Caki2 (cell line): ENCODE results near the gene MYO16. TPM values are rescaled to one million over a fixed set of nuclear protein-coding genes. Genes with fewer than 3 reads are reported as not detected.
"Not testable (repeated sequence)": the region's sequence is repeated elsewhere in the genome, so short reads cannot be mapped to it uniquely, and the experiment has no call there.

ENCODE experiments used
- DNase-seq: peaks from one replicate; pipeline ENCODE4 v3.0.0-alpha.2; 2015; ENCODE audit warnings: low read depth
- in situ Hi-C: cut with HindIII; loops from 2 replicates; pipeline ENCODE4 v1.10.0; 2016; ENCODE audit warnings: low sequenced_read_pairs, low pct_unique_long_range_greater_than_20kb, mixed read lengths
- total RNA-seq: library from RNA; depleted of rRNA; stranded (reverse); fragments of >200 nt; shearing (Covaris generic); gene quantifications from 2 replicates; pipeline ENCODE4 v1.2.3, GENCODE V29; 2014; ENCODE audit warnings: low replicate concordance

The MYO16 gene
- total RNA-seq, 1 experiment from 2014 or later = 0.14 TPM

DNA sequence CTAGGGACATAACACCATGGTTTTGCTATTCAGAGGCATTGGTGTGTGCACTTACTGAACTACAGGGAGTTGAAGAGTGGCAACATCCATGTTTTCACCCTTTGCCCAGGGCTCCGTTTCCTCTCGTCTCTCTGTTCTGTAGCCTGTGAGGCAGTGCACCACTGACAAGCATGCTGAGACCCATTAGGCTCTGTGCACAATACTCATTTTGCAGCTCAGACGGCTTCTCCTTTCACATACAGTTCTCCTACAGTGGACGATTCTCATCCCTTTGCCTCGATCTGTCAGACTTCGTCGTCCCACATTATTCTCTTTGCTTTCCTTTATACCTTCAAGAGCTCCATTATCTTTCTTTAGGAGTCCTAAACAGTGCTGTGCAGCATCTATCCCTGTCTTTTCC is 403.7 kb downstream of the MYO16 start:
- in situ Hi-C loops = no loop called here
- DNase-seq = no peak

DNA sequence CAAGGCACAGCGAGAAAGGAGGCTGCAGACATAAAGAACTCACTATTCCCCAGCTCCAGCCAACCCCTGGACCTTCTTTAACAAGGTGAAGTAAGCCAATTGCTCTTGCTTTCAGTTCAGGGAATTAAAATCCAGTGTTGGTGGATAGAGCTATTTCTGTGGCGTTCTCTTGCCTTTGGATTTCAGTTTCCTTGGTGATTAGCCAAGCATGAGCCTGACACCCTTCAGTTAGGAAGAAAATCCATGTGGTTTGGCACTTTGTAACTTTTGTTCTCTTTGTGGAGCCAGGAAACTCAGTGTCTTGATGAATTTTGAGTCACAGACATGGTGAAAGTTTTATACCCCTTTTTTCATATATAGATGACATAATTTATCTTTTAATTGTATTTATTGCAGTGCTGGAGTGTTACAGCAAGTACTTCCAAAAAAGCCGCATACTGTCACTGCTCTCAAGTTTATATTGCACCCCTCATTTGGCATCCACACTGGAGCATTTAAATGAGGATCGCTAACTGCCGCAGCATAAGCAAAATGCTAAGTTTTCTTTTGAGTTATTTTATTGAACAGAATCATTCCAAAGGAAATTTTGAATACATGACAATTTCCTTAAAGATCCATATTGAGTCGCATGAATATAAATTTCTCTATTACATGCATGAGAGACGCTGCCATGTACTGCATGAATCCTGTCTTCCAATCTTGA is 406.8 kb downstream of the MYO16 start:
- in situ Hi-C loops = no loop called here
- DNase-seq = no peak

DNA sequence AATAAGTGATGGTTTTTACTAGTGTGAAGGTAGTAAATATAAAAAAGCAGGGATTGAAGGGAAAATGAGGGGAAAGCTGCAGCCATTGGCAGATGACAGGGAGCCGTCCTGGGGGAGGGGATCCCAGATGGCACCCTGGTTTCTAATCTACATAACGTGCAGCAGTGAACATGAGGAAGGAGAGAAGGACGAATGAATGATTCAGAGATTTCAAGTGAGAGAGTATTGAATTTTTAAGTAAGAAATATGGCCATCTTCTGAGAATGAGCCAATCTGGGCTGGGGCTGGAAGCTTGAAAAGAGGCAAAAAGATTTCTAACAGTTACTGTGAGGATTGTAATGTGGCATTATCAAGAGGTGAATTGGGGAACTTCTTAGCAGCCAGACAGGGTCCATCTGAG is 414.2 kb downstream of the MYO16 start:
- DNase-seq = no peak
- in situ Hi-C loops = no loop called here

DNA sequence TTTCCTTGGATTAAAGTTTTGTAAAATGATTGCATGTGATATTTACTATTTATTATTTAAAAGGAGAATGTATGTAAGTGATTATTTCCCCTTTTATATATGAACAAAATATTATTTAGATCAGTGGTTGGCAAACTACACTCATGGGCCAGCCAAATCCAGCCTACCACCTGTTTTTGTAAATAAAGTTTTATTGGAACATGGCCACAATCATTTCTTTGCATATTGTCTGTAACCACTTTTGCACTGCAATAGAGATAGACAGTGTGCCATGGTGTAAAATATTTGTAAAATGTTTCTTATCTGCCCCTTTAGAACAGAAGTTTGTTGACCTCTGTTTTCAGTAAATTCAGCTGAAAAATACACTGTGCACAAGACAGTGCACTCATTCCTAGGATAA is 426.4 kb downstream of the MYO16 start:
- no peak for DNase-seq
- in situ Hi-C loops = no loop called here

GRCh38 chr13:109058087-109058486 is 428.7 kb downstream of the MYO16 start:
- in situ Hi-C loops = no loop called here
- DNase-seq = no peak

- DNase-seq = no peak
- in situ Hi-C loops = no loop called here
These were observed 443.1 kb downstream of the MYO16 start for GRCh38 chr13:109072505-109072904.

DNA sequence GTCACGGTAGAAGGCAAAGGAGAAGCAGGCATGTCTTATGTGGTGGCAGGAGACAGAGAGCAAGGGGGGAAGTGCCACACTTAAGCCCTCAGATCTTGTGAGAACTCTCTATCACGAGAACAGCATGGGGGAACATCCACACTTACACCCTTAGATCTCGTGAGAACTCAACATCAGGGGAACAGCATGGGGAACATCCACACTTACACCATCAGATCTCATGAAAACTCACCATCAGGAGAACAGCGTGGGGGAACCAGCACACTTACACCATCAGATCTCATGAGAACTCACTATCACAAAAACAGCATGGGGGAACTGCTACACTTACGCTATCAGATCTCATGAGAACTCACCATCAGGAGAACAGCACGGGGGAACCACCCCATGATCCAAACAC is 445.0 kb downstream of the MYO16 start:
- in situ Hi-C loops = no loop called here
- DNase-seq = no peak

- in situ Hi-C loops = no loop called here
- no peak for DNase-seq
These were observed 445.4 kb downstream of the MYO16 start for GRCh38 chr13:109074853-109075252.

DNA sequence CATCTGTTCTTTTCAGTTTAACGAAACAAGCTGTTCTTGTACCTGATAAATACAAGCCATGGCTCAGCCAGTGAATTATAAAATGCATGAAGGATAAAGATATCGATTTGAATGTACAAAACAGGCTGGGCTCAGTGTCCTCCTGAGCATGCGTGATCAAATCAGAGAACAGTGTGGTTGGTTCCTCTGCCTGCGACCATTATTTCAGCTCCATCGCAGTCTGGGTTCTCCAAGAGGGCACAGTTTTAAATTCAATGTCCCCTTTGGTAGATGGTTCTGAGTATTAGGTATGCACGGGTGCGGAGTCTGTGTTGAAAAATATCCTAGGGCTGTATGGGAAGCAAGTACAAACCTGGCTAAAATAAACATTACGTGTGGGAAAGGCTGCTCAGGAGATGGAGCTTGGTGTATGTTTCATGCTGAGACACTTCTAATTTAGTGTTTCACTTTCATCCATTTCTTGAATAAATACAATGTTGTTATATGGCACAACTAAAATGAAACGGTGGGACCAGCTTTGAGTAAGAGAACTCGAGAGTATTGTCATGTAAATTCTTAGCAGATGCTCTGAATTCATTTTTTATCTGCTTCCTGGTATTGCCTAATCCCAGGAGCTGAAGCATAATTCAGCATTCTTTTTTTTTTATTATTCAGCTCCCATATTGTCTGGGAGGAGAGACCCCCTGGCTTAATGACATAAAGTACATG is 458.7 kb downstream of the MYO16 start:
- no peak for DNase-seq
- in situ Hi-C loops = no loop called here

DNA sequence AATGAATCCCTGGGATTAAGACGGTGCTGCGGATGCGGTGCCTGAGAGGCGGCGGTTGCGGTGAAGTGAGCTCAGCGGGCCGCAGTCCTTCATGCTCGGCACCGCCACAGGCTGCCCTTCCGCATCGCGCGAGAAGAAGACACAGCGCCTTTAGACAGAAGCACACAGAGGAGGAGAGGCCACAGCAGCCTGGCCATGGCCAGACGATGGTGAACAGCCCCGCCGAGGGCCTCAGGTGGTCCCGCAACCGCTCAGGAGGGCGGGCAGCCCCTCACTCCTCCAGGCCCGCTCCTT is 459.2 kb downstream of the MYO16 start:
- DNase-seq = no peak
- in situ Hi-C loops = no loop called here

DNA sequence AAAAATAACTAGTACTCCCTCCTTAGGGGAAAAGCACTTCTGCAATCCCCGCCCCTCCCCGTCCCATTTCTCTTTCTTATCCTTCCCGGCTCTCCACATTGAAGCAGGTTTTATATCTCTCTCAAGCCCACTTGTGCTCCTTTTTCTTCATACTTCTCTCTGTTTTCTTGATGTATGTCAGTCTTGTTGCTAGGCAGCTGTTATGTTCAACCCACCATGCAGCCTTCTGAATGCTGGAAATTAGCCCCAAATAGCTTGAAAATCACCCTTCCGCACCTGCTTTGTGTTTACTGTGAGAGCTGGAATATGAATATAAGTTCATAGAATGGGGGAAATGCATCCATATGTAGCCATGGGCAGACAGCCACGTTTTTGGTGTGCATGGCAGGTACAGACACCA is 461.4 kb downstream of the MYO16 start:
- DNase-seq = no peak
- in situ Hi-C loops = no loop called here

DNA sequence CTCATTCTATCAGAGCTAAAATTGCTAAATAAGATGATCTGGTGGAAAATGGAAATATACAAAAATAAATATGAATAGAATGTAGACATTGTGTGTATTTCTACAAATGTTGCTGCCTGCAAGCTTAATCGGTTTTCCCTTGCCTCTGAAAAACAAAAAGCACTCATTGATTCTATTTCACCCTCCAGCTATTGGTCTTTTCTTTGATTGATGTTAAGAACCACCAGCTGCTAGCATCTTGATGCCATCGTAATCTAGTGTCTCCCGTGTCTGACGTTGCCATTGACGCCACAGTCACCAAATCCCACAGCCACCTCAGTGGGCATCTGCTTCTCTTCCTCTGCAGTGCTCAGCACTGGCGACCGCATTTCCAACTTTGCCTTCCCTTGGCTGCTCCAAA is 461.8 kb downstream of the MYO16 start:
- in situ Hi-C loops = no loop called here

GRCh38 chr13:109092186-109092585 is 462.8 kb downstream of the MYO16 start:
- DNase-seq, in situ Hi-C loops: not testable (repeated sequence)

More for the DNA sequence above, 461.8 kb downstream of the MYO16 start:
- no peak for DNase-seq

GRCh38 chr13:109093998-109094397 is 464.6 kb downstream of the MYO16 start:
- in situ Hi-C loops = no loop called here

GRCh38 chr13:109095126-109095525 is 465.7 kb downstream of the MYO16 start:
- in situ Hi-C loops = no loop called here

More at GRCh38 chr13:109093998-109094397, 464.6 kb downstream of the MYO16 start:
- DNase-seq = no peak

GRCh38 chr13:109096101-109096500 is 466.7 kb downstream of the MYO16 start:
- no peak for DNase-seq

More at GRCh38 chr13:109095126-109095525, 465.7 kb downstream of the MYO16 start:
- DNase-seq = no peak

DNA sequence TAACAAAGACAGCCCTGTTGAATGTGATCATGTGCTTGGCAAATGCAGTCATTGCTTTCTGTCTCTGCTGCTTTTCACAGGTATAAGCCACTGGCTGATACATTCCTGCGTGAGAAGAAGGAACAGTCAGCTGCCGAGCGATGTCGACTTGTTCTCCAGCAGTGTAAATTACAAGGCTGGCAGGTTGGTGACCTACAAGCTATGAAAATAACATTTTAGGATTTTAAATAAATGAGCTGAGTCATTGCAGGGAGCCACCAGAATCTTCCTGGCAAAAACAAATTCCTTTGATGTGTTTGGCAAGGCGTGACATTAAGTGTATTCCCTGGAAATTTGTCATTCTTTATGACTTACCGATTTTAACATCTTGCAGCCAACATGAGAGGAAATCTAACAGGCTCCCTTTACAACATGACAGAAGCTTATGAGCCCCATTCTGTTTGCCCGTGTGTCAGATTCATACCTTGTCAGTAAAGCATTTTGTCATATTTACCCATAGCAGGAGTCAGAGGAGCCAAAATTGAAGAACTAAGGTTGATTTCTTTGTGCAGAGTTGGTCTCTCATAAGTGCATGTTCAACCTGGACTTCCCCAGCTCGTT is 471.4 kb downstream of the MYO16 start:
- DNase-seq = peak; percentile 32

More at GRCh38 chr13:109096101-109096500, 466.7 kb downstream of the MYO16 start:
- in situ Hi-C loops = no loop called here

DNA sequence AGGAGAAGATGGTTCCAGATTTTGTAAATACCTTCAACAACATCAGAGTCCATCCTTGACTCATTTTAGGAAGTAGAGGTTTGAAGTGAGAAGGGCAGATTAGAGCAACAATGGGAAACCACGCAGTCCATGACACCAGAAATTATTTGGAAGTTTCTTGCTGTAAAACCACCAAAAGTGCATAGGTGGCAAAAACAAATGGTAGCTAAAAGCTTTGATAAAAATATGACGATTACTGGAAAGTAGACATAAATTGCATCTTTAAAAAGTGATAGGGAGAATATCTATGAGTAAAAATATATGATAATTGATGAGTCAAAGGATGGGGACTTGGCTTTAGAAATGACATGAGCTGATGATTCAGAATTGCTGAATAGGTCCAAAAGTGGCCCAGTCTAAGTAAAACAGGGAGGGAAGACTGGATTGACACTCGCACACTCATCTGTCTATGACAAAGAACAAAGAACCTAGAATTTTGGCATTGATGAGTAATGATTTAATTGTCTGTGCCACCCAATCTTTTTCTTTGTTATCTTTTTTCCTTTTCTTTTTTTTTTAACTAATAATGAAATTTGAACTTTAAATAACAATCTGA is 472.2 kb downstream of the MYO16 start:
- no peak for DNase-seq
- in situ Hi-C loops = no loop called here

More for the DNA sequence above, 471.4 kb downstream of the MYO16 start:
- in situ Hi-C loops = no loop called here

- in situ Hi-C loops = no loop called here
These were observed 476.5 kb downstream of the MYO16 start for GRCh38 chr13:109105899-109106298.

More at GRCh38 chr13:109105899-109106298, 476.5 kb downstream of the MYO16 start:
- no peak for DNase-seq
